EH (cell line): ENCODE data around the gene ULBP3.
"Not testable (repeated sequence)": the region's sequence is repeated elsewhere in the genome, so short reads cannot be mapped to it uniquely, and the experiment has no call there.

ENCODE experiments used
- DNase-seq: peaks from one replicate; pipeline ENCODE4 v3.0.0-alpha.2; 2015; ENCODE audit warnings: low read depth

The ULBP3 gene

GRCh38 chr6:150015281-150016001 is 53.5 kb downstream of the ULBP3 start:
- not testable (repeated sequence) for DNase-seq

- not testable (repeated sequence) for DNase-seq
These were observed 54.2 kb downstream of the ULBP3 start for GRCh38 chr6:150014623-150015280.

- DNase-seq = not testable (repeated sequence)
These were observed 54.9 kb downstream of the ULBP3 start for GRCh38 chr6:150013785-150014622.

GRCh38 chr6:150012846-150013784 is 55.8 kb downstream of the ULBP3 start:
- DNase-seq = not testable (repeated sequence)
